ENCODE results near the gene COLGALT1. TPM values are rescaled to one million over a fixed set of nuclear protein-coding genes. Genes with fewer than 3 reads are reported as not detected.

The COLGALT1 gene
- total and polyA plus RNA-seq, 9 of the 15 experiments (the other 6 are each of a cell fraction or from before 2014, with no cell fraction given): 4.9 to 119 (median 82.6) TPM

- H3K4me2 ChIP-seq (ENCODE audit: insufficient read depth, low read length): peak overlapping the region; percentile 89
- H3K4me1 ChIP-seq (replicated peaks in 1 of 2; ENCODE audit: control insufficient read depth in 2 of 2, insufficient read depth in 2 of 2, low read length in 2 of 2): peaks cover 2 to 34% of the 10 kb centered on the region in 2 experiments; a peak in 4 of 5 replicates
- H3K27ac ChIP-seq (ENCODE audit: extremely low read depth, low read depth, low read length): peak overlapping the region; percentile 82
- peak; percentile 91 for ATAC-seq
- WGBS (ENCODE audit: insufficient coverage, low coverage, missing lambda C conversion rate): 8% methylated on average over 26 of the region's 28 CpGs
- peak; percentile 92 to 97 (median 94) for DNase-seq (ENCODE audit: extremely low read depth in 1 of 4, low spot score in 3 of 4)
- peaks cover 3% of the 10 kb centered on the region for H3K9me1 ChIP-seq (ENCODE audit: control insufficient read depth, insufficient read depth, low read length)
- H3K79me2 ChIP-seq (ENCODE audit: control insufficient read depth, insufficient read depth, low read length): no peaks in the 10 kb centered on the region
- H2AFZ ChIP-seq (ENCODE audit: low read depth, low read length): peak overlapping the region; percentile 91
- no peaks in the 10 kb centered on the region for H3K36me3 ChIP-seq (ENCODE audit: control insufficient read depth, insufficient read depth, low read length)
- H4K20me1 ChIP-seq (replicated peaks; ENCODE audit: control insufficient read depth, insufficient read depth, low read length): peaks cover 5% of the 10 kb centered on the region
- intact Hi-C loops (cut with micrococcal nuclease): loop anchor here (1.0 kb wide), 1 partner anchor 38 kb away; no protein-coding TSS in a partner anchor
- H3K9me3 ChIP-seq (replicated peaks; ENCODE audit: control insufficient read depth, insufficient read depth, low read depth, low read length): peaks cover 6% of the 10 kb centered on the region; the same call in 1 of the 2 replicates
- peak overlapping the region; percentile 47 for H3K4me3 ChIP-seq
- peak; percentile 98 for FAIRE-seq
- no TSS peak for BruUV-seq (replicated peaks)
- CTCF ChIA-PET (ENCODE audit: low intra/inter-chr PET ratio): no interaction called here
- peak overlapping the region; percentile 75 to 99 for H3K9ac ChIP-seq (ENCODE audit: insufficient read depth in 1 of 2, low read depth in 2 of 2, low read length in 2 of 2)
- in situ Hi-C loops (cut with MboI): no loop called here
- H3K27me3 ChIP-seq (ENCODE audit: control insufficient read depth in 2 of 2, insufficient read depth in 2 of 2, low read length in 2 of 2): no peaks in the 10 kb centered on the region; a peak in 1 of 5 replicates
- POLR2A ChIA-PET: interaction anchor here (0.6 to 1.7 kb wide), 6 partner anchors 10 to 1499 kb away, joined by 3 to 6 read pairs (median 3); no protein-coding TSS in a partner anchor
- TF ChIP-seq CEBPG (CRISPR knock-in tag; IDR thresholded peaks at IDR 0.05) (peak; percentile 48), CEBPG (tag; conservative IDR thresholded peaks at IDR 0.05 in 1 of 2, IDR thresholded peaks at IDR 0.05 in 1 of 2) (no peak), MAZ (CRISPR knock-in tag; conservative IDR thresholded peaks at IDR 0.05 in 1 of 2, IDR thresholded peaks at IDR 0.05 in 1 of 2) (peak in 1 of 2 experiments; percentile 42; a peak in 2 of 4 replicates), KHSRP (IDR thresholded peaks at IDR 0.05) (peak; percentile 97), KDM1A (IDR thresholded peaks at IDR 0.05) (peak; percentile 60 to 67; a peak in 3 of 4 replicates), PML (IDR thresholded peaks at IDR 0.05; ENCODE audit: low read length) (peak; percentile 65; the same call in 1 of the 2 replicates), KLF1 (tag; IDR thresholded peaks at IDR 0.05) (peak; percentile 80), MEIS2 (IDR thresholded peaks at IDR 0.05; ENCODE audit: partially characterized antibody) (peak; percentile 96), SP1 (CRISPR knock-in tag; IDR thresholded peaks at IDR 0.05) (peak; percentile 98), NR2C2 (CRISPR knock-in tag; IDR thresholded peaks at IDR 0.05) (peak; percentile 57; the same call in 1 of the 2 replicates), NR2C2 (tag; IDR thresholded peaks at IDR 0.05) (peak; percentile 85), NFYB (IDR thresholded peaks at IDR 0.05; ENCODE audit: extremely low read depth, insufficient read length) (peak; percentile 93), ZFP30 (CRISPR knock-in tag; IDR thresholded peaks at IDR 0.05; ENCODE audit: borderline replicate concordance) (0 out of 2 replicates have a peak, but pooled peaks have one; percentile 15), ELF4 (CRISPR knock-in tag; IDR thresholded peaks at IDR 0.05) (no peak), CREB1 (IDR thresholded peaks at IDR 0.05) (peak; percentile 95), CREB1 (CRISPR knock-in tag; IDR thresholded peaks at IDR 0.05) (peak; percentile 97), CHD2 (IDR thresholded peaks at IDR 0.05; ENCODE audit: low read depth, low read length) (peak; percentile 58; the same call in 1 of the 2 replicates), SP2 (IDR thresholded peaks at IDR 0.05; ENCODE audit: extremely low read depth, low read depth, low read length, poor library complexity, severe bottlenecking) (peak; percentile 43), PKNOX1 (IDR thresholded peaks at IDR 0.05) (peak; percentile 99), NRF1 (conservative IDR thresholded peaks at IDR 0.05 in 1 of 2, IDR thresholded peaks at IDR 0.05 in 1 of 2) (peak in 1 of 2 experiments; percentile 30; a peak in 3 of 4 replicates)
- TF ChIP-seq, protein P1, sequence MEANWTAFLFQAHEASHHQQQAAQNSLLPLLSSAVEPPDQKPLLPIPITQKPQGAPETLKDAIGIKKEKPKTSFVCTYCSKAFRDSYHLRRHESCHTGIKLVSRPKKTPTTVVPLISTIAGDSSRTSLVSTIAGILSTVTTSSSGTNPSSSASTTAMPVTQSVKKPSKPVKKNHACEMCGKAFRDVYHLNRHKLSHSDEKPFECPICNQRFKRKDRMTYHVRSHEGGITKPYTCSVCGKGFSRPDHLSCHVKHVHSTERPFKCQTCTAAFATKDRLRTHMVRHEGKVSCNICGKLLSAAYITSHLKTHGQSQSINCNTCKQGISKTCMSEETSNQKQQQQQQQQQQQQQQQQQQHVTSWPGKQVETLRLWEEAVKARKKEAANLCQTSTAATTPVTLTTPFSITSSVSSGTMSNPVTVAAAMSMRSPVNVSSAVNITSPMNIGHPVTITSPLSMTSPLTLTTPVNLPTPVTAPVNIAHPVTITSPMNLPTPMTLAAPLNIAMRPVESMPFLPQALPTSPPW (CRISPR knock-in tag; IDR thresholded peaks at IDR 0.05): peak; percentile 63
Observed at GRCh38 chr19:17616961-17617806, 61.7 kb downstream of the COLGALT1 start.

All from K562 (cell line).